SU-DHL-6 (cell line): Measurements from ENCODE around the gene SPATA22.
"Not testable (repeated sequence)": the region's sequence is repeated elsewhere in the genome, so short reads cannot be mapped to it uniquely, and the experiment has no call there.

Experiments used
- H2AFZ ChIP-seq: fragments of 200-600 bp; sonication (generic); 2 replicates; pipeline ENCODE4 v1.6.1; 2014; ENCODE audit warnings: low read depth, mild to moderate bottlenecking, moderate library complexity, mixed read lengths, antibody characterized with exemption, low read length; ENCODE audit not compliant: severe bottlenecking
- H3F3A ChIP-seq: fragments of 200-600 bp; shearing (Covaris generic); 2 replicates; pipeline ENCODE4 v1.6.0; 2016; ENCODE audit warnings: antibody characterized with exemption, mild to moderate bottlenecking; ENCODE audit not compliant: insufficient read depth
- H3K27ac ChIP-seq: fragments of 200-600 bp; sonication (generic); 2 replicates; pipeline ENCODE4 v1.5.1; 2016; ENCODE audit warnings: low read depth, mild to moderate bottlenecking, low read length, moderate library complexity, mixed read lengths
- H3K27me3 ChIP-seq: fragments of 200-600 bp; sonication (generic), shearing (Covaris generic); 2 replicates; pipeline ENCODE4 v1.6.0; 2014; ENCODE audit warnings: mild to moderate bottlenecking, low read length
- H3K36me3 ChIP-seq: fragments of 200-600 bp; sonication (generic); 2 replicates; pipeline ENCODE4 v1.6.1; 2014; ENCODE audit warnings: mild to moderate bottlenecking, low read length, mixed read lengths
- H3K4me2 ChIP-seq: fragments of 300-600, 200-600 bp; shearing (Covaris generic), sonication (generic); 2 replicates; pipeline ENCODE4 v1.6.0; 2014; ENCODE audit warnings: low read length, low read depth, mild to moderate bottlenecking; ENCODE audit not compliant: poor library complexity, severe bottlenecking
- H3K4me3 ChIP-seq: fragments of 200-600 bp; sonication (generic); 2 replicates; pipeline ENCODE4 v1.5.1; 2014; ENCODE audit warnings: antibody characterized with exemption, low read length, mild to moderate bottlenecking, mixed read lengths; ENCODE audit not compliant: insufficient read depth, poor library complexity, severe bottlenecking
- H3K79me2 ChIP-seq: fragments of 200-600 bp; sonication (generic); 2 replicates; pipeline ENCODE4 v1.6.1; 2014; ENCODE audit warnings: mild to moderate bottlenecking, low read length, moderate library complexity; ENCODE audit not compliant: insufficient read depth
- H3K9ac ChIP-seq: fragments of 200-600 bp; sonication (generic); 2 replicates; pipeline ENCODE4 v1.7.0; 2014; ENCODE audit warnings: mild to moderate bottlenecking, low read length
- H3K9me2 ChIP-seq: fragments of 200-600 bp; sonication (generic); replicated peaks from 2 replicates; pipeline ENCODE4 v1.6.1; 2014; ENCODE audit warnings: low read length; ENCODE audit not compliant: insufficient read depth
- H3K9me3 ChIP-seq: fragments of 200-600 bp; sonication (generic); 2 replicates; pipeline ENCODE4 v1.6.1; 2014; ENCODE audit warnings: low read length, mixed read lengths; ENCODE audit not compliant: insufficient read depth
- H4K20me1 ChIP-seq: fragments of 200-600 bp; sonication (generic); 2 replicates; pipeline ENCODE4 v1.6.1; 2014; ENCODE audit warnings: low read depth, mild to moderate bottlenecking, antibody characterized with exemption, low read length, moderate library complexity, mixed read lengths
- CTCF ChIP-seq: fragments of 200-600 bp; sonication (generic); IDR thresholded peaks from one replicate; pipeline ENCODE4 v1.5.1; 2017; ENCODE audit warnings: antibody characterized with exemption, mild to moderate bottlenecking, low read length, moderate library complexity; ENCODE audit not compliant: insufficient read depth, poor library complexity, severe bottlenecking
- EZH2phosphoT487 ChIP-seq: fragments of 200-600 bp; sonication (generic), shearing (Covaris generic); conservative IDR thresholded peaks from 2 replicates; pipeline ENCODE4 v1.6.1; 2018; ENCODE audit warnings: mild to moderate bottlenecking, antibody characterized with exemption, low read length, moderate library complexity, mixed read lengths

Gene SPATA22

GRCh38 chr17:3472137-3472536, 518 bp upstream of the SPATA22 start:
- Histone ChIP-seq H3K4me2 (no peak overlapping the region), H3K36me3 (no peaks in the 10 kb centered on the region), H3K9me2 (no peaks in the 10 kb centered on the region), H3K9ac (no peak overlapping the region), H3K27me3 (no peaks in the 10 kb centered on the region), H3F3A (no peaks in the 10 kb centered on the region), H3K79me2 (no peaks in the 10 kb centered on the region), H3K4me3 (no peak overlapping the region), H3K9me3 (no peaks in the 10 kb centered on the region), H4K20me1 (no peaks in the 10 kb centered on the region), H2AFZ (no peak overlapping the region), H3K27ac (no peak overlapping the region)
- TF ChIP-seq CTCF (no peak), EZH2phosphoT487 (no peak)

- Histone ChIP-seq H4K20me1 (no peaks in the 10 kb centered on the region), H3K9me3 (no peaks in the 10 kb centered on the region), H3K27me3 (no peaks in the 10 kb centered on the region), H3K9me2 (no peaks in the 10 kb centered on the region), H3K9ac (no peak overlapping the region), H3F3A (no peaks in the 10 kb centered on the region), H3K4me3 (no peak overlapping the region), H3K4me2 (no peak overlapping the region), H2AFZ (no peak overlapping the region), H3K79me2 (no peaks in the 10 kb centered on the region), H3K27ac (no peak overlapping the region), H3K36me3 (no peaks in the 10 kb centered on the region)
- TF ChIP-seq CTCF (no peak), EZH2phosphoT487 (no peak)
These were observed 2.1 kb downstream of the SPATA22 start for GRCh38 chr17:3469529-3469928.

GRCh38 chr17:3466355-3466754, 5.3 kb downstream of the SPATA22 start:
- not testable (repeated sequence) for H3K9me2 ChIP-seq, H3K27me3 ChIP-seq, H3F3A ChIP-seq, H3K9me3 ChIP-seq, H3K4me2 ChIP-seq, H4K20me1 ChIP-seq, H2AFZ ChIP-seq, H3K9ac ChIP-seq, H3K27ac ChIP-seq, H3K4me3 ChIP-seq, H3K36me3 ChIP-seq, H3K79me2 ChIP-seq

- H4K20me1 ChIP-seq, result no peaks in the 10 kb centered on the region
- H3K9ac ChIP-seq, result no peak overlapping the region
- H3K36me3 ChIP-seq, result no peaks in the 10 kb centered on the region
- no peak for TF ChIP-seq CTCF
- TF ChIP-seq EZH2phosphoT487, result no peak
- H3K79me2 ChIP-seq, result no peaks in the 10 kb centered on the region
- H2AFZ ChIP-seq, result no peak overlapping the region
- H3K9me2 ChIP-seq, result no peaks in the 10 kb centered on the region
- H3K9me3 ChIP-seq, result no peaks in the 10 kb centered on the region
- H3F3A ChIP-seq, result no peaks in the 10 kb centered on the region
- H3K4me3 ChIP-seq, result no peak overlapping the region
- H3K4me2 ChIP-seq, result no peak overlapping the region
- H3K27me3 ChIP-seq, result no peaks in the 10 kb centered on the region
- H3K27ac ChIP-seq, result no peak overlapping the region
These were observed 23.5 kb downstream of the SPATA22 start for GRCh38 chr17:3448059-3448665.
